ENCODE results near the gene ERCC4.

The ERCC4 gene

DNA sequence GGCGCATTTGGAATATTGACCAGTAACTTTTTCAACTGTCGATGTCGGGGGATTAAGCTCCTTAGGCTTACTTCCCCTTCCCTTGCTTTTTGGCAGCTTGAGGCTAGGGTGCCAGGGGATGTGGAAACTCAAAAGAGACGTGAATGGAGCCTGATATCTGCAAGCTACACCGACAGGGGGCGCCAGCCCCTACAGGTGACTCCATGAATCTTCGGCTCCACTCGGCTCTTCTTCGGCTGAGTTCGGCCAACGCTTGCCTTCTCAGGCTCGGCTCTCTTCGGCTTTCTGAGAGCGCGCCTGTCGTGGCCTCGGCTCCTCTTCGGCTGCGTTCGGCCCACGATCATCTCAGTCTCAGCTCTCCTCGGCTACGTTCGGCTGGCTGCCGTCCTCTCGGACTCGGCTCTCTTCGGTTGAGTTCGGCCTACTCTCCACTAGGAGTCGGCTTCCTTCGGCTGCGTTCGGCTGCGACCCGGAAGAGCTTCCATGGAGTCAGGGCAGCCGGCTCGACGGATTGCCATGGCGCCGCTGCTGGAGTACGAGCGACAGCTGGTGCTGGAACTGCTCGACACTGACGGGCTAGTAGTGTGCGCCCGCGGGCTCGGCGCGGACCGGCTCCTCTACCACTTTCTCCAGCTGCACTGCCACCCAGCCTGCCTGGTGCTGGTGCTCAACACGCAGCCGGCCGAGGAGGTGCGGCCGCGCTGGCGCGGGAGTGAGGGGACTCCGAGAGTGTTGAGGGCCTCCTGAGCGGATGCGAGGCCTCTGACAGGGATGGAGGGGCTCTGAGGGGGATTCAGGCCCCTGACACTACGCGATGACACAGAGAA lies at the start of gene ERCC4:
TSS of gene ERCC4 (plus strand) at position 472 of the 827 bp plus-strand sequence. CDS start at position 484, 12 bp downstream.
- Histone ChIP-seq H3K9me3 (ENCODE audit: control insufficient read depth, insufficient read depth, low read depth, low read length) (no peaks in the 10 kb centered on the region), H3K27ac (ENCODE audit: extremely low read depth, low read depth, low read length) (peak within 1 kb of the TSS; percentile 42; the same call in 1 of the 2 replicates), H3K4me3 (ENCODE audit: low read depth, low read length) (peak within 1 kb of the TSS; percentile 75), H3K36me3 (ENCODE audit: control insufficient read depth in 2 of 2, insufficient read depth in 1 of 2, low read length in 2 of 2) (peaks cover 6 to 21% of the 10 kb centered on the region in 2 experiments; a peak in 1 of 3 replicates), H3K4me1 (ENCODE audit: control insufficient read depth, insufficient read depth, low read length) (peaks cover 4% of the 10 kb centered on the region)
- ChIA-PET CTCF (interaction anchor here (0.5 to 2.9 kb wide), 48 partner anchors 9 to 1850 kb away, joined by 3 to 33 read pairs (median 4); no protein-coding TSS in a partner anchor), POLR2A (interaction anchor here (0.6 to 1.3 kb wide), 15 partner anchors 11 to 710 kb away, joined by 3 to 11 read pairs (median 4); partner anchors contain the start of gene PARN)
- peak; percentile 85; the same call in 1 of the 2 replicates for TF ChIP-seq ZNF2 (tag by site-specific recombination; IDR thresholded peaks at IDR 0.05)
- TF ChIP-seq ZEB2 (tag by site-specific recombination; IDR thresholded peaks at IDR 0.05): peak; percentile 38
- TF ChIP-seq PRDM1 (tag by site-specific recombination; IDR thresholded peaks at IDR 0.05): no peak
- TF ChIP-seq KLF9 (tag by site-specific recombination; IDR thresholded peaks at IDR 0.05; ENCODE audit: low read depth): peak; percentile 39
- TF ChIP-seq SCRT1 (tag by site-specific recombination; IDR thresholded peaks at IDR 0.05; ENCODE audit: borderline replicate concordance): peak; percentile 88
- TF ChIP-seq, protein P1, sequence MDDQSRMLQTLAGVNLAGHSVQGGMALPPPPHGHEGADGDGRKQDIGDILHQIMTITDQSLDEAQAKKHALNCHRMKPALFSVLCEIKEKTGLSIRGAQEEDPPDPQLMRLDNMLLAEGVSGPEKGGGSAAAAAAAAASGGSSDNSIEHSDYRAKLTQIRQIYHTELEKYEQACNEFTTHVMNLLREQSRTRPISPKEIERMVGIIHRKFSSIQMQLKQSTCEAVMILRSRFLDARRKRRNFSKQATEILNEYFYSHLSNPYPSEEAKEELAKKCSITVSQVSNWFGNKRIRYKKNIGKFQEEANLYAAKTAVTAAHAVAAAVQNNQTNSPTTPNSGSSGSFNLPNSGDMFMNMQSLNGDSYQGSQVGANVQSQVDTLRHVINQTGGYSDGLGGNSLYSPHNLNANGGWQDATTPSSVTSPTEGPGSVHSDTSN (CRISPR knock-in tag; IDR thresholded peaks at IDR 0.05): peak; percentile 94
- peak; percentile 95 for TF ChIP-seq YY1 (tag by site-specific recombination; IDR thresholded peaks at IDR 0.05)
- TF ChIP-seq ZSCAN16 (tag by site-specific recombination; IDR thresholded peaks at IDR 0.05): no peak
- TF ChIP-seq HOXD13 (CRISPR knock-in tag; IDR thresholded peaks at IDR 0.05; ENCODE audit: borderline replicate concordance): no peak
- no peak for TF ChIP-seq ZNF37A (tag by site-specific recombination; IDR thresholded peaks at IDR 0.05)
- no peak for TF ChIP-seq ZNF404 (tag by site-specific recombination; IDR thresholded peaks at IDR 0.05)
- peak; percentile 87 for TF ChIP-seq SCRT2 (tag by site-specific recombination; IDR thresholded peaks at IDR 0.05)
- TF ChIP-seq ZNF433 (tag by site-specific recombination; IDR thresholded peaks at IDR 0.05; ENCODE audit: low read depth): no peak
- TF ChIP-seq, protein P2, sequence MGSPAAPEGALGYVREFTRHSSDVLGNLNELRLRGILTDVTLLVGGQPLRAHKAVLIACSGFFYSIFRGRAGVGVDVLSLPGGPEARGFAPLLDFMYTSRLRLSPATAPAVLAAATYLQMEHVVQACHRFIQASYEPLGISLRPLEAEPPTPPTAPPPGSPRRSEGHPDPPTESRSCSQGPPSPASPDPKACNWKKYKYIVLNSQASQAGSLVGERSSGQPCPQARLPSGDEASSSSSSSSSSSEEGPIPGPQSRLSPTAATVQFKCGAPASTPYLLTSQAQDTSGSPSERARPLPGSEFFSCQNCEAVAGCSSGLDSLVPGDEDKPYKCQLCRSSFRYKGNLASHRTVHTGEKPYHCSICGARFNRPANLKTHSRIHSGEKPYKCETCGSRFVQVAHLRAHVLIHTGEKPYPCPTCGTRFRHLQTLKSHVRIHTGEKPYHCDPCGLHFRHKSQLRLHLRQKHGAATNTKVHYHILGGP (tag by site-specific recombination; IDR thresholded peaks at IDR 0.05): no peak
- TF ChIP-seq FEZF1 (tag by site-specific recombination; IDR thresholded peaks at IDR 0.05): no peak
- TF ChIP-seq, protein P3, sequence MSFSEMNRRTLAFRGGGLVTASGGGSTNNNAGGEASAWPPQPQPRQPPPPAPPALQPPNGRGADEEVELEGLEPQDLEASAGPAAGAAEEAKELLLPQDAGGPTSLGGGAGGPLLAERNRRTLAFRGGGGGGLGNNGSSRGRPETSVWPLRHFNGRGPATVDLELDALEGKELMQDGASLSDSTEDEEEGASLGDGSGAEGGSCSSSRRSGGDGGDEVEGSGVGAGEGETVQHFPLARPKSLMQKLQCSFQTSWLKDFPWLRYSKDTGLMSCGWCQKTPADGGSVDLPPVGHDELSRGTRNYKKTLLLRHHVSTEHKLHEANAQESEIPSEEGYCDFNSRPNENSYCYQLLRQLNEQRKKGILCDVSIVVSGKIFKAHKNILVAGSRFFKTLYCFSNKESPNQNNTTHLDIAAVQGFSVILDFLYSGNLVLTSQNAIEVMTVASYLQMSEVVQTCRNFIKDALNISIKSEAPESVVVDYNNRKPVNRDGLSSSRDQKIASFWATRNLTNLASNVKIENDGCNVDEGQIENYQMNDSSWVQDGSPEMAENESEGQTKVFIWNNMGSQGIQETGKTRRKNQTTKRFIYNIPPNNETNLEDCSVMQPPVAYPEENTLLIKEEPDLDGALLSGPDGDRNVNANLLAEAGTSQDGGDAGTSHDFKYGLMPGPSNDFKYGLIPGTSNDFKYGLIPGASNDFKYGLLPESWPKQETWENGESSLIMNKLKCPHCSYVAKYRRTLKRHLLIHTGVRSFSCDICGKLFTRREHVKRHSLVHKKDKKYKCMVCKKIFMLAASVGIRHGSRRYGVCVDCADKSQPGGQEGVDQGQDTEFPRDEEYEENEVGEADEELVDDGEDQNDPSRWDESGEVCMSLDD (tag by site-specific recombination; IDR thresholded peaks at IDR 0.05): no peak
- peak; percentile 48; the same call in 1 of the 2 replicates for TF ChIP-seq ZFP69B (tag by site-specific recombination; IDR thresholded peaks at IDR 0.05)
- TF ChIP-seq ZNF654 (tag by site-specific recombination; IDR thresholded peaks at IDR 0.05; ENCODE audit: low read depth): peak; percentile 24
- peak; percentile 96 for TF ChIP-seq ZBTB17 (tag by site-specific recombination; IDR thresholded peaks at IDR 0.05)
- no peak for TF ChIP-seq ZNF19 (tag by site-specific recombination; IDR thresholded peaks at IDR 0.05; ENCODE audit: low read depth)
- TF ChIP-seq, protein P4, sequence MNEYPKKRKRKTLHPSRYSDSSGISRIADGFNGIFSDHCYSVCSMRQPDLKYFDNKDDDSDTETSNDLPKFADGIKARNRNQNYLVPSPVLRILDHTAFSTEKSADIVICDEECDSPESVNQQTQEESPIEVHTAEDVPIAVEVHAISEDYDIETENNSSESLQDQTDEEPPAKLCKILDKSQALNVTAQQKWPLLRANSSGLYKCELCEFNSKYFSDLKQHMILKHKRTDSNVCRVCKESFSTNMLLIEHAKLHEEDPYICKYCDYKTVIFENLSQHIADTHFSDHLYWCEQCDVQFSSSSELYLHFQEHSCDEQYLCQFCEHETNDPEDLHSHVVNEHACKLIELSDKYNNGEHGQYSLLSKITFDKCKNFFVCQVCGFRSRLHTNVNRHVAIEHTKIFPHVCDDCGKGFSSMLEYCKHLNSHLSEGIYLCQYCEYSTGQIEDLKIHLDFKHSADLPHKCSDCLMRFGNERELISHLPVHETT (tag by site-specific recombination; IDR thresholded peaks at IDR 0.05): peak; percentile 35
- no peak for TF ChIP-seq ZNF560 (tag by site-specific recombination; IDR thresholded peaks at IDR 0.05; ENCODE audit: borderline replicate concordance)
- 0 out of 2 replicates have a peak, but pooled peaks have one; percentile 9 for TF ChIP-seq ZNF121 (tag by site-specific recombination; IDR thresholded peaks at IDR 0.05)
- TF ChIP-seq ZNF48 (tag by site-specific recombination; IDR thresholded peaks at IDR 0.05): no peak
- no peak for TF ChIP-seq ZNF707 (tag by site-specific recombination; IDR thresholded peaks at IDR 0.05)
- TF ChIP-seq, protein P5, sequence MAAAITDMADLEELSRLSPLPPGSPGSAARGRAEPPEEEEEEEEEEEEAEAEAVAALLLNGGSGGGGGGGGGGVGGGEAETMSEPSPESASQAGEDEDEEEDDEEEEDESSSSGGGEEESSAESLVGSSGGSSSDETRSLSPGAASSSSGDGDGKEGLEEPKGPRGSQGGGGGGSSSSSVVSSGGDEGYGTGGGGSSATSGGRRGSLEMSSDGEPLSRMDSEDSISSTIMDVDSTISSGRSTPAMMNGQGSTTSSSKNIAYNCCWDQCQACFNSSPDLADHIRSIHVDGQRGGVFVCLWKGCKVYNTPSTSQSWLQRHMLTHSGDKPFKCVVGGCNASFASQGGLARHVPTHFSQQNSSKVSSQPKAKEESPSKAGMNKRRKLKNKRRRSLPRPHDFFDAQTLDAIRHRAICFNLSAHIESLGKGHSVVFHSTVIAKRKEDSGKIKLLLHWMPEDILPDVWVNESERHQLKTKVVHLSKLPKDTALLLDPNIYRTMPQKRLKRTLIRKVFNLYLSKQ (tag by site-specific recombination; IDR thresholded peaks at IDR 0.05; ENCODE audit: borderline replicate concordance): no peak
